HEK293 (cell line): Measurements from ENCODE around the gene RNF113B.

Source experiments
- EGR2 ChIP-seq: fragments of 450-650 bp; formaldehyde crosslinking; IDR thresholded peaks from 2 replicates; pipeline ENCODE4 v1.5.1; 2016; ENCODE audit warnings: low read depth, missing biosample characterization, missing genetic modification characterization
- GLIS1 ChIP-seq: fragments of 450-650 bp; formaldehyde crosslinking; IDR thresholded peaks from 2 replicates; pipeline ENCODE4 v1.5.1; 2016; ENCODE audit warnings: missing biosample characterization, missing genetic modification characterization
- IKZF3 ChIP-seq: fragments of 450-650 bp; IDR thresholded peaks from 2 replicates; pipeline ENCODE4 v1.5.0; 2018; ENCODE audit warnings: missing biosample characterization, mild to moderate bottlenecking, missing genetic modification characterization, moderate library complexity
- KLF10 ChIP-seq: fragments of 450-650 bp; IDR thresholded peaks from 2 replicates; pipeline ENCODE4 v1.5.1; 2018; ENCODE audit warnings: missing biosample characterization, mild to moderate bottlenecking, missing genetic modification characterization
- MEIS1 ChIP-seq: sonication (generic); formaldehyde crosslinking; IDR thresholded peaks from 2 replicates; pipeline ENCODE4 v1.8.1; 2022; ENCODE audit warnings: missing genetic modification reagents, mild to moderate bottlenecking, borderline replicate concordance
- OVOL3 ChIP-seq: fragments of 450-650 bp; formaldehyde crosslinking; IDR thresholded peaks from 2 replicates; pipeline ENCODE4 v1.5.1; 2016; ENCODE audit warnings: missing biosample characterization, missing genetic modification characterization
- PRDM6 ChIP-seq: fragments of 450-650 bp; formaldehyde crosslinking; IDR thresholded peaks from 2 replicates; pipeline ENCODE4 v1.5.1; 2017; ENCODE audit warnings: missing biosample characterization, missing genetic modification characterization
- SP2 ChIP-seq: fragments of 450-650 bp; formaldehyde crosslinking; IDR thresholded peaks from 2 replicates; pipeline ENCODE4 v1.5.1; 2016; ENCODE audit warnings: missing biosample characterization, missing genetic modification characterization
- SP7 ChIP-seq: fragments of 450-650 bp; formaldehyde crosslinking; IDR thresholded peaks from 2 replicates; pipeline ENCODE4 v1.5.1; 2016; ENCODE audit warnings: missing biosample characterization, missing genetic modification characterization
- ZBTB17 ChIP-seq: fragments of 450-650 bp; formaldehyde crosslinking; IDR thresholded peaks from 2 replicates; pipeline ENCODE4 v1.5.1; 2016; ENCODE audit warnings: missing biosample characterization, missing genetic modification characterization
- ZBTB21 ChIP-seq: fragments of 450-650 bp; formaldehyde crosslinking; IDR thresholded peaks from 2 replicates; pipeline ENCODE4 v1.5.1; 2017; ENCODE audit warnings: missing biosample characterization, missing genetic modification characterization
- ZBTB49 ChIP-seq: fragments of 450-650 bp; formaldehyde crosslinking; IDR thresholded peaks from 2 replicates; pipeline ENCODE4 v1.5.1; 2016; ENCODE audit warnings: missing biosample characterization, missing genetic modification characterization, low read depth
- ZBTB7A ChIP-seq: fragments of 450-650 bp; formaldehyde crosslinking; IDR thresholded peaks from 2 replicates; pipeline ENCODE4 v1.5.1; 2016; ENCODE audit warnings: low read depth, missing biosample characterization, missing genetic modification characterization
- ZFHX2 ChIP-seq: fragments of 450-650 bp; formaldehyde crosslinking; conservative IDR thresholded peaks from 2 replicates; pipeline ENCODE4 v1.5.1; 2016; ENCODE audit warnings: missing biosample characterization, missing genetic modification characterization
- ZNF10 ChIP-seq: fragments of 450-650 bp; formaldehyde crosslinking; IDR thresholded peaks from 2 replicates; pipeline ENCODE4 v1.5.1; 2017; ENCODE audit warnings: missing biosample characterization, missing genetic modification characterization
- ZNF121 ChIP-seq: fragments of 450-650 bp; formaldehyde crosslinking; IDR thresholded peaks from 2 replicates; pipeline ENCODE4 v1.5.1; 2016; ENCODE audit warnings: missing biosample characterization, missing genetic modification characterization
- ZNF362 ChIP-seq: fragments of 450-650 bp; formaldehyde crosslinking; IDR thresholded peaks from 2 replicates; pipeline ENCODE4 v1.5.1; 2016; ENCODE audit warnings: missing biosample characterization, missing genetic modification characterization
- ZNF366 ChIP-seq: fragments of 450-650 bp; formaldehyde crosslinking; conservative IDR thresholded peaks from 2 replicates; pipeline ENCODE4 v1.5.1; 2016; ENCODE audit warnings: missing biosample characterization, missing genetic modification characterization
- ZNF398 ChIP-seq: fragments of 450-650 bp; formaldehyde crosslinking; IDR thresholded peaks from 2 replicates; pipeline ENCODE4 v1.5.1; 2017; ENCODE audit warnings: missing biosample characterization, missing genetic modification characterization
- ZNF48 ChIP-seq: fragments of 450-650 bp; formaldehyde crosslinking; IDR thresholded peaks from 2 replicates; pipeline ENCODE4 v1.5.1; 2016; ENCODE audit warnings: missing biosample characterization, missing genetic modification characterization
- ZNF510 ChIP-seq: fragments of 450-650 bp; formaldehyde crosslinking; IDR thresholded peaks from 2 replicates; pipeline ENCODE4 v1.5.1; 2018; ENCODE audit warnings: mild to moderate bottlenecking, missing genetic modification characterization, missing biosample characterization; ENCODE audit not compliant: insufficient replicate concordance
- ZNF514 ChIP-seq: fragments of 450-650 bp; formaldehyde crosslinking; IDR thresholded peaks from 2 replicates; pipeline ENCODE4 v1.5.1; 2016; ENCODE audit warnings: missing biosample characterization, missing genetic modification characterization
- ZNF558 ChIP-seq: fragments of 450-650 bp; formaldehyde crosslinking; IDR thresholded peaks from 2 replicates; pipeline ENCODE4 v1.5.1; 2016; ENCODE audit warnings: missing biosample characterization, missing genetic modification characterization
- ZNF580 ChIP-seq: fragments of 450-650 bp; formaldehyde crosslinking; IDR thresholded peaks from 2 replicates; pipeline ENCODE4 v1.5.1; 2016; ENCODE audit warnings: missing biosample characterization, missing genetic modification characterization
- ZNF600 ChIP-seq: fragments of 450-650 bp; formaldehyde crosslinking; IDR thresholded peaks from 2 replicates; pipeline ENCODE4 v1.5.1; 2016; ENCODE audit warnings: missing biosample characterization, missing genetic modification characterization
- ZNF624 ChIP-seq: fragments of 450-650 bp; formaldehyde crosslinking; IDR thresholded peaks from 2 replicates; pipeline ENCODE4 v1.5.1; 2017; ENCODE audit warnings: missing biosample characterization, missing genetic modification characterization
- ZNF626 ChIP-seq: fragments of 450-650 bp; sonication (Bioruptor Pico); formaldehyde crosslinking; IDR thresholded peaks from 2 replicates; pipeline ENCODE4 v1.5.1; 2018; ENCODE audit warnings: missing biosample characterization, missing genetic modification characterization, inconsistent platforms
- ZNF639 ChIP-seq: fragments of 450-650 bp; formaldehyde crosslinking; IDR thresholded peaks from 2 replicates; pipeline ENCODE4 v1.5.1; 2016; ENCODE audit warnings: missing biosample characterization, missing genetic modification characterization
- ZNF658 ChIP-seq: fragments of 450-650 bp; formaldehyde crosslinking; IDR thresholded peaks from 2 replicates; pipeline ENCODE4; 2016; ENCODE audit warnings: missing biosample characterization, missing genetic modification characterization
- ZNF670 ChIP-seq: fragments of 450-650 bp; formaldehyde crosslinking; IDR thresholded peaks from 2 replicates; pipeline ENCODE4 v1.5.1; 2016; ENCODE audit warnings: missing biosample characterization, missing genetic modification characterization, low read depth
- ZNF701 ChIP-seq: fragments of 450-650 bp; formaldehyde crosslinking; IDR thresholded peaks from 2 replicates; pipeline ENCODE4 v1.5.1; 2016; ENCODE audit warnings: missing biosample characterization, missing genetic modification characterization
- ZNF776 ChIP-seq: fragments of 450-650 bp; formaldehyde crosslinking; IDR thresholded peaks from 2 replicates; pipeline ENCODE4 v1.5.0; 2017; ENCODE audit warnings: missing biosample characterization, missing genetic modification characterization, borderline replicate concordance
- ZNF830 ChIP-seq: fragments of 450-650 bp; IDR thresholded peaks from 2 replicates; pipeline ENCODE4 v1.5.0; 2018; ENCODE audit warnings: missing biosample characterization, missing genetic modification characterization, low read depth, mild to moderate bottlenecking, moderate library complexity

RNF113B gene

GRCh38 chr13:98195054-98195791 is 18.2 kb upstream of the RNF113B start (continued):
- TF ChIP-seq PRDM6 (tag by site-specific recombination), result peak; percentile 54; the same call in 1 of the 2 replicates
- TF ChIP-seq ZBTB21 (tag by site-specific recombination), result no peak
- no peak for TF ChIP-seq ZNF624 (tag by site-specific recombination)
- no peak for TF ChIP-seq ZNF514
- TF ChIP-seq ZNF830, result no peak
- no peak for TF ChIP-seq ZNF362
- TF ChIP-seq ZNF600 (tag by site-specific recombination), result peak; percentile 45; the same call in 1 of the 2 replicates
- TF ChIP-seq ZNF121, result no peak
- 0 out of 2 replicates have a peak, but pooled peaks have one; percentile 45 for TF ChIP-seq ZNF580 (tag by site-specific recombination)
- TF ChIP-seq IKZF3, result 0 out of 2 replicates have a peak, but pooled peaks have one; percentile 16
- peak; percentile 57; the same call in 1 of the 2 replicates for TF ChIP-seq SP7 (tag by site-specific recombination)
- TF ChIP-seq ZFHX2 (tag by site-specific recombination), result no peak
- TF ChIP-seq ZNF626 (tag by site-specific recombination), result no peak
- TF ChIP-seq ZNF366 (tag by site-specific recombination), result 0 out of 2 replicates have a peak, but pooled peaks have one; percentile 17
- no peak for TF ChIP-seq OVOL3
- no peak for TF ChIP-seq EGR2
- TF ChIP-seq ZBTB49, result no peak
- TF ChIP-seq ZNF558, result no peak
- TF ChIP-seq MEIS1 (CRISPR knock-in tag), result no peak
- TF ChIP-seq ZNF670 (tag by site-specific recombination), result no peak
- TF ChIP-seq ZBTB7A (tag by site-specific recombination), result no peak
- TF ChIP-seq ZNF10 (tag by site-specific recombination), result no peak
- TF ChIP-seq ZNF48 (tag by site-specific recombination), result no peak
- TF ChIP-seq ZBTB17 (tag by site-specific recombination), result no peak
- no peak for TF ChIP-seq GLIS1 (tag by site-specific recombination)
- no peak for TF ChIP-seq KLF10 (tag by site-specific recombination)
- no peak for TF ChIP-seq ZNF510 (tag by site-specific recombination)
- TF ChIP-seq ZNF776 (tag by site-specific recombination), result no peak
- TF ChIP-seq ZNF658 (tag by site-specific recombination), result no peak
- TF ChIP-seq ZNF398 (tag by site-specific recombination), result no peak
- no peak for TF ChIP-seq ZNF701
- TF ChIP-seq SP2 (tag by site-specific recombination), result no peak
- TF ChIP-seq ZNF639 (tag by site-specific recombination), result no peak
